C1 segment of cervical spinal cord (tissue), 14 donors: Measurements from ENCODE around the gene NECAP2.
"Not testable (repeated sequence)": the region's sequence is repeated elsewhere in the genome, so short reads cannot be mapped to it uniquely, and the experiment has no call there.

Experiments used
- DNase-seq, 14 donors: peaks; one replicate each; lab custom pipeline; 2025; lab: John Stamatoyannopoulos, UW

The NECAP2 gene

DNA sequence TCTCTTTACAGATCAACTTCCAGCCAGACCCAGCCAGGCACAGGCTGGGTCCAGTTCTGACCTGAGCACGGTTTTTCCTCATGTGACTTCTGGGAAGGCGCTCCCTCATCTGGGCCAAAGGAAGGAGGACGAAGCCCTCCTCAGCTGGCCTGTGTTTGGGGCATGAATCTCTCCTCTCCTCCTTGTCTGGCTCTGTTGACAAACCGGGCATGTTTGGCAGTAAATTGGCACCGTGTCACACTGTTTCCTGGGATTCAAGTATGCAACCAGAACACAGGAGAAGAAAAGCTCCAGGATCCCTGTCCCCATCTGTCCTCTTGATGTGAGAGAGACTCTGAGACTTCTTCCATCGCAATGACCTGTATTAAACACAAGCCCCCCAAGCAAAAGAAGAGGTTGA, 18.3 kb downstream of the NECAP2 start:
- peak in 11 of 14 donors; percentile 11 to 73 (median 38) for DNase-seq

DNA sequence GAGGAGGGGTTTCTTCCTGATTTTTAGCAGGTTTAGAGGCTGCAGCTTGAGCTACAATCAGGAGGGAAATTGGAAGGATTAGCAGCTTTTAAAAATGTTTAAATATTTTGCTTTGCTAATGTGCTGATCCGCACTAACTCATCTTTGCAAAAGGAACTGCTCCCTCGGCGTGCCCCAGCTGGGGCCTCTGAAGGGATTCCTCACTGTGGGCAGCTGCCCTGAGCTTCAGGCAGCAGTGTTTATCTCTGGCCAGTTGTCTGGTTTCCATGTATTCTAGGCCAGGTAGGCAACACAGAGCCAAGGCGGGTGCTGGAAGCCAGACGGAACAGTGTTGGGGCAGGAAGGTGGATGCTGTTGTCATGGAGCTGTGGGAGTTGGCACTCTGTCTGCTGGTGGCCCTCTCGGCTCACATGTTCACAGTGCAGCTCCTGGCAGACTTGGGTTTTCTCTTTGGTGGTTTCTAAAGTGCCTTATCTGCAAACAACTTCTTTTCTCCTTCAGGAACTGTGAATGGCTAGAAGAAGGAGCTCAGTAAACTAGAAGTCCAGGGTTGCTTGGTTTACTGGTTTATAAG, 18.9 kb downstream of the NECAP2 start:
- DNase-seq, result peak in 9 of 14 donors; percentile 4 to 57 (median 31)

- no peak for DNase-seq
Measured at GRCh38 chr1:16461681-16462080, 21.2 kb downstream of the NECAP2 start.

DNA sequence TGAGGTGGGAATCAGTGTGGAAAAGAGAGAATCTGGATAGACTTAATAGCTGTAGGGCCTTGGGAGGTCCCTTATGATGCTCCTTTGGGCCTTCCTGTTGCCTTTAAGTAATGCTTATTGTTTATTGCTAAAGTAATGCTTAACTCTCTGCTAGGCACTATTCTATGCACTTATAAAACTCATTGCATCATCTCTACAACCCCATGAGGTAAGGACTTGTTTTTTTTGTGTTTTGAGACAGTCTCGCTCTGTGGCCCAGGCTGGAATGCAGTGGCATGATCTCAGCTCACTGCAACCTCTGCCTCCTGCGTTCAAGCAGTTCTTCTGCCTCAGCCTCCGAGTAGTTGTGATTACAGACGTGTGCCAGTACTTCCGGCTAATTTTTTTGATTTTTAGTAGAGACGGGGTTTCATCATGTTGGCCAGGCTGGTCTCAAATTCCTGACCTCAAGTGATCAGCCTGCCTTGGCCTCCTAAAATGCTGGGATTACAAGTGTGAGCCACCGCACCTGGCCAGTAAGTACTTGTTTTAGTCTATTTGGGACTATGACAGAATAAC, 22.3 kb downstream of the NECAP2 start:
- no peak for DNase-seq

- DNase-seq, result no peak
Measured at GRCh38 chr1:16464917-16465625, 24.5 kb downstream of the NECAP2 start.

- DNase-seq, result no peak
Measured at GRCh38 chr1:16468558-16468957, 28.0 kb downstream of the NECAP2 start.

- DNase-seq, result no peak
Measured at GRCh38 chr1:16474166-16474800, 33.8 kb downstream of the NECAP2 start.

DNA sequence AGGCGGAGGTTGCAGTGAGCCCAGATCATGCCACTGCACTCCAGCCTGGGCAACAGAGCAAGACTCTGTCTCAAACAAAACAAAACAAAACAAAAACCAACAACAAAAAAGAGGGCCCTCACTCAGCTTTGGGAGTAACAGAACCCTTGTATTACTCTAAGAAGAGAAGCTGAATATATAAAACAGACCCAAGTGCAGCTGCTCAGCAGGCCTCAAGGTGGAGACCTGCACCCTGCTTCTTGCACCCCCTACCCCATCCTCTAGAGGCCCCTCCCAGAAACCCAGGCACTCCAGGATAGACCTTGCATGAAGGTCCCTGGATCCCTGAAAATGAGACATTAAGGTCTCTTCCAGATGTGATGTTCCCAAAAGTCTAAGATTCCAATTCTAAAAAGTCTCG, 34.4 kb downstream of the NECAP2 start:
- DNase-seq, result not testable (repeated sequence)

- not testable (repeated sequence) for DNase-seq
Measured at GRCh38 chr1:16475771-16476770, 35.5 kb downstream of the NECAP2 start.

DNA sequence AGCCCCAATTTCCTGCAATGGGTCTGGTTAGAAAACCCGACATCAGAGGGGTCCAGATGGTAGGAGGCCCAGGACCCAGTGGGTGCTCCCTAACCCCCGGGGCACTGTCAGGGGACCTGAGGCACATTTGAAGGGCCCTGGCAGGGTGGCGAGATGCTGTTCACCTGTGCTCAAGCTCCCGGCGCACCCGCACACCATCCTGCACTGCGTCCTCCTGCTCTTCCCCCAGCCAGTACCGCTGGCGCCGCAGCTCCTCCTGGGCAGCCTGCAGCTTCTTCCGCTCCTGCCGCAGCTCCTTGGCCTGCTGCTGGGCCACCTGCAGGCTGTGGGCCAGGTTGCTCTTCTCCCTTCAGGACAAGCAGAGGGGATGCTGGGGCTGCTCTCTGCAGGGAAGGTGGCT, 37.6 kb downstream of the NECAP2 start:
- DNase-seq, result no peak

DNA sequence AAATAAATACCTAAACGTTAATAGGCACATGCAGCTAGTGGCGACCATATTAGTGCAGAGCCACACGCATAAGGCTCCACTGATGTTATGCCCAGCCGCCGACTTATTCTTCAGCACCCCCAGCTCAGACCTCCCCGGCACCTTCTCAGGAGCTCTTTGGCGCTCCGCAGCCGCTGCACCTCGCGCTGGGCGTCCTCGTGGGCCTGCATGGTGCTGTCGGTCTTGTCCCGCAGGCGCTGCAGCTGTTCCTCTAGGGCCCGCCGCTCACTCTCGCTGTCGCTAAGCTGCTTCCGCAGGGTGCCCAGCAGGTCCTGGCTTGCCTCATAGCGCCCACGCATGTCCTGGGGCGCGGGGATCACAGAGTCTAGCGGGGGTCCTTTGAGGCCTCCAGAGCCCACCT, 42.6 kb downstream of the NECAP2 start:
- not testable (repeated sequence) for DNase-seq

GRCh38 chr1:16483639-16484500, 43.3 kb downstream of the NECAP2 start:
- not testable (repeated sequence) for DNase-seq

GRCh38 chr1:16484501-16484835, 43.9 kb downstream of the NECAP2 start:
- no peak for DNase-seq

- DNase-seq, result no peak
Measured at GRCh38 chr1:16484931-16485330, 44.4 kb downstream of the NECAP2 start.

GRCh38 chr1:16486316-16486715, 45.8 kb downstream of the NECAP2 start:
- not testable (repeated sequence) for DNase-seq

DNA sequence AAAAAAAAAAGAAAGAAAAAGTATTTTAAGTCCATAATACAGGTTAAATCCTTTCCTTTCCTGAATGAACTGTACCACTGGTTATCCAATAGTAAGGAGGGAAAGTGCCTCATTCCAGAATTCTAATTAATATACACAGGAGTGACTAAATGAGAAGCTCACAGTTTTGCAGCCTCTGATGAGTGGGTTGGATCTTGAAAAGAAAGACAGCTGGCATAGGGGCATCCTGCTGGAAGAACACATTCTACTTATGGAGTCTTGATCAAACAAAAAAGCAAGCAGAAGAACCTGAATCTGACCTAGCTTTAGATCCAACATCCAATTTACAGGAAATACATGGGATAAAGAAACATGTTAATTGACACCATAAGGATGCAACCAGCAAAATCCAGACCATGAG, 46.5 kb downstream of the NECAP2 start:
- not testable (repeated sequence) for DNase-seq

- not testable (repeated sequence) for DNase-seq
Measured at GRCh38 chr1:16489195-16489880, 48.8 kb downstream of the NECAP2 start.

GRCh38 chr1:16491056-16491675, 50.6 kb downstream of the NECAP2 start:
- DNase-seq, result no peak

GRCh38 chr1:16492937-16493336, 52.4 kb downstream of the NECAP2 start:
- DNase-seq, result not testable (repeated sequence)
